Measurements from ENCODE around the gene PDE4A.

PDE4A gene

GRCh38 chr19:10419200-10419645 lies 1.1 kb upstream of the PDE4A start:
- TF ChIP-seq, protein P1, sequence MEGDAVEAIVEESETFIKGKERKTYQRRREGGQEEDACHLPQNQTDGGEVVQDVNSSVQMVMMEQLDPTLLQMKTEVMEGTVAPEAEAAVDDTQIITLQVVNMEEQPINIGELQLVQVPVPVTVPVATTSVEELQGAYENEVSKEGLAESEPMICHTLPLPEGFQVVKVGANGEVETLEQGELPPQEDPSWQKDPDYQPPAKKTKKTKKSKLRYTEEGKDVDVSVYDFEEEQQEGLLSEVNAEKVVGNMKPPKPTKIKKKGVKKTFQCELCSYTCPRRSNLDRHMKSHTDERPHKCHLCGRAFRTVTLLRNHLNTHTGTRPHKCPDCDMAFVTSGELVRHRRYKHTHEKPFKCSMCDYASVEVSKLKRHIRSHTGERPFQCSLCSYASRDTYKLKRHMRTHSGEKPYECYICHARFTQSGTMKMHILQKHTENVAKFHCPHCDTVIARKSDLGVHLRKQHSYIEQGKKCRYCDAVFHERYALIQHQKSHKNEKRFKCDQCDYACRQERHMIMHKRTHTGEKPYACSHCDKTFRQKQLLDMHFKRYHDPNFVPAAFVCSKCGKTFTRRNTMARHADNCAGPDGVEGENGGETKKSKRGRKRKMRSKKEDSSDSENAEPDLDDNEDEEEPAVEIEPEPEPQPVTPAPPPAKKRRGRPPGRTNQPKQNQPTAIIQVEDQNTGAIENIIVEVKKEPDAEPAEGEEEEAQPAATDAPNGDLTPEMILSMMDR (IDR thresholded peaks at IDR 0.05): no peak

DNA sequence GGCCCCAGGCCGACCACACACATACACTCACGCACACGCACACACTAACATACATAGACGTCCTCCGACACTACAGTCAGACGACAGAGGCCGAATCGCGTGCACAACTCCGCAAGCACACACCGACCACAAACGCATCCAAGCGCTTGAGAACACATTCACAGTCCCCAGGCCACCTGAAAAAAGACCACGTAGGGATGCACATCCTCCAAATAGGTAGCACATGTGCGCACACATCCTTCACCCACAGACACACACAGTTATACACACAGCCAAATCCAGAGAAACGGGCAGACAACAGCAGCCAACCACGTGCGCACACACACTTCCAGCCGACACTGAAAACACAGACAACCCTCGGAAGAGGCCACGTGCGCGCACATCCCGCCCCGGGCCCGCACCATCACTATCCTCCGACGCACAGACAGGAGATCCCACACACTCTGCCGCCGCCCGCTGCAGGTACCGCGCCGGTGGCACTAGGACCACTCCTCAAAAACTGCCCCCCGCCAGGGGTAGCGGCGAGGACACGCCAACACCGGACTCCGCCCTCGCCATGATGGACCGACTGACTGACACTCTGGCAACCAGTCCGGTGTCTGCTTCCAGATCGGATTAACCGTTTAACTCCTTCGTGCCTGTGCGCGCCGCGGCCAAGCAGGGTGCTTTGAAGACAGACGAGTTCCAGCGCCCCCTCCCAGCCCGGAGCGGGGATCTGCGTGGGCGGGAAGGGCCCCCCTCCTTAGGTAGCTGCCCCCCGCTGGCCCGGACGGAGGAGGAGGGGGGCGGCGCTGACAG lies 493 bp upstream of the PDE4A start:
- TF ChIP-seq, protein P1 (IDR thresholded peaks at IDR 0.05): no peak

GRCh38 chr19:10421240-10422045 lies 1.1 kb downstream of the PDE4A start:
- TF ChIP-seq, protein P1 (IDR thresholded peaks at IDR 0.05): 0 out of 2 replicates have a peak, but pooled peaks have one; percentile 15

DNA sequence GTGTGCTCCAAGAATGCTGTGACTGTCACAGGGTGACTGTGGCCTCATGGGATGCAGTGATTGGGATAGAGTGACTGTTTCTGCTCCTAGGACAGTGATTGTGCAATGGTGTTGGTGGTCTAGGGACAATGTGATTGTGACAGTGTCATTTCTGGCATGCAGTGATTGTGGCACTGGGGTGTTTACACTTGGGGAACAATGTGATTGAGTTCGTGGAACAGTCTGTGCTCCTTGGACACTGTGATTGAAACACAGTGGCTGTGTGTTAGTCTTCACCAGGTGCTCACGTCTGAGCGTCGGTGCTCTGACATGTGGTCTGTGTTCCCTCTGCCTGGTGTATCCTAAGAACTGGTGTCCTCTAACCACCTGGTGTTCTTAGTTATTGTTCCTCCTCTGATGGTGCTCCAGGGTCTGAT lies 1.7 kb downstream of the PDE4A start:
- TF ChIP-seq, protein P1 (IDR thresholded peaks at IDR 0.05): no peak

GRCh38 chr19:10422846-10423245 lies 2.5 kb downstream of the PDE4A start:
- TF ChIP-seq, protein P1 (IDR thresholded peaks at IDR 0.05): no peak

DNA sequence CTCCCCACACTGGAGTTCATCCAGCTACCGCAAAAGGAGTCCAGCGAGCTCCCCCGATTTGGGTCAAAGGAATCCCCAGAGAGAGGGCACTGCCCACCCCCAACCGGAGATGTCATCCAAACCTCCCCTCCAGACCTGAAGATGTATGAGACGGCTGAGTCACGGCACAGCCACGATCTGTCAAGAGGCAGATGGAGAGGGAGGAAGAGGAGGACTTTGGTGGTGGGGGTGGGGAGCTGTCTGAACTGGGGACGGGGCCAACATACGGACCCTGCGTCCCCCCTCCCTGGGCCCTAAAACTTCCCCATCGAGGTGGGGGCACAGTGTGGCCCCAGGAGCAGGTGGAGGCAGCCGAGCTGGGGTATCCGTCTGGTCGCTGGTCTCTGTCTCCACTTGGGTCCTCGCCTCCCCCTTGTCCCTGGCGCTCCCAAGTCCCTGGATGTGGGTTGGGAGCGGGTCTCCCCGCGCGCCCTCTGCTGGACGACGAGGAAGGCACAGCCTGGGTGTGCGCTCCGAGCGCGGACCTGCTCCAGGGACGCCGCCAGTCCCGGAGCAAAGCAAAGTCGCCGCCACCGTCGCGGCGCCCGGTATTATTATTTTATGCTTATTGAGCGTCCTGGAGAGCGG lies 3.8 kb downstream of the PDE4A start:
- TF ChIP-seq, protein P1 (IDR thresholded peaks at IDR 0.05): peak; percentile 97

DNA sequence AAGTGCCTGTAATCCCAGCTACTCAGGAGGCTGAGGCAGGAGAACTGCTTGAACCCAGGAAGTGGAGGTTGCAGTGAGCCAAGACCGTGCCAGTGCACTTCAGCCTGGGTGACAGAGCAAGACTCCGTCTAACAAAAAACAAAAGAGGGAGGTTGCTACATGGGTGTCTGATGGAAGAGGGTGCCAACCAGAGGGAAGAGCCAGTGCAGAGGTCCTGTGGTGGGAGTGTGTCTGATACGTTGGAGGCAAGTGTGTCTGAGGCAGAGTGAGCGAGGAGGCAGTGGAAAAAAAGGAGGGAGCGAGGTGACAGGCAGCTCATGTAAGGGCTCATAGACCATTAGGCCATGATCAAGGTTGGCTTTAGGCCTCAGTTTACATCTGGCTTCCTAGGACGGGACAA lies 6.8 kb downstream of the PDE4A start:
- TF ChIP-seq, protein P1 (IDR thresholded peaks at IDR 0.05): no peak
